GM19397 (cell line): ENCODE results near the gene KRTAP10-2.
"Not testable (repeated sequence)": the region's sequence is repeated elsewhere in the genome, so short reads cannot be mapped to it uniquely, and the experiment has no call there.

Source experiments
- ATAC-seq: cut with Tn5 transposase; IDR thresholded peaks from one replicate; pipeline ENCODE4 v1.9.1; 2021; ENCODE audit warnings: mild to moderate bottlenecking, moderate library complexity; ENCODE audit not compliant: unreplicated experiment

The KRTAP10-2 gene

GRCh38 chr21:44503006-44503889 is 48.1 kb downstream of the KRTAP10-2 start:
- not testable (repeated sequence) for ATAC-seq

DNA sequence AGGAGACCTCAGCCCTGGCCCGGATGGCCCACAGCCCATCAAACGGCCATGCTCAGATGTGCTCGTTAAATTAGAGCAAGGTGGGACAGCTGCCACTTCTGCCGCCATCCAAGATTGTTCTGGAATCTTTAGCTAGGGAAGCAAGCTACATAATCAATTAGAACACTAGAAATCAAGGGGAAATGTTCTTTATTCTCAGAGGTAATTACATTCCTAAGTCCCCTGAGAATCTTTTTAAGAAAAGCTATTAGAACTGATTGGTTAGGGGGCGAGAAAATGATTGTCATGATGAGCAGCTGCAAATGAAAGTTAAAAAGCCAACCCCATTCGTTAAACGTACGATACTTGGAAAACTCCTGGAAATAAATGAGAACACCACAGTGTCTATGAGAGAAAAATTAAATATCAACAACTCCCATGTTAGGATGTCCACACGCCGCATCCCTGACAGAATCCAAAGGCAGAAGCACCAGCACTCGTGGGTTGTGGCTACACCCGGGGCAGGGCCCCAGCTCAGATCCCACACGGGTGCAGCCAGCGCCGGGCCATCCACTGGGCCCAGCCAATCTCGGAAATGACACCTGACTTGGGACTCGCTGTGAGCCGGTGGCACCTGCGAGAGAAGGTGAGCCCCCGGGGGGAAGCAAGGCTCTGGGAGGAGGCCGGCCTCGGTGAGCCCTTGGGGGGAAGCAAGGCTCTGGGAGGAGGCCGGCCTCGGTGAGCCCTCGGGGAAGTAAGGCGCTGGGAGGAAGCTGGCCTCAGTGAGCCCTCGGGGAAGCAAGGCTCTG is 48.9 kb downstream of the KRTAP10-2 start:
- no peak for ATAC-seq
